SK-N-SH treated with all-trans-retinoic acid at 6 μM for 48 hours (cell line): ENCODE measurements around the gene HDAC4.

Experiments used
- BACH2 ChIP-seq: fragments of 250-450 bp; sonication (Bioruptor Pico); IDR thresholded peaks from 2 replicates; pipeline ENCODE4 v1.9.0; 2021; ENCODE audit warnings: mild to moderate bottlenecking, borderline replicate concordance
- CSDC2 ChIP-seq: fragments of 250-450 bp; sonication (Bioruptor Pico); IDR thresholded peaks from 2 replicates; pipeline ENCODE4 v1.5.0; 2020; ENCODE audit warnings: mild to moderate bottlenecking, moderate library complexity
- GLIS3 ChIP-seq: fragments of 250-450 bp; sonication (Bioruptor Pico); IDR thresholded peaks from 2 replicates; pipeline ENCODE4 v1.5.0; 2020; ENCODE audit warnings: mild to moderate bottlenecking, moderate library complexity
- PPARA ChIP-seq: fragments of 250-450 bp; sonication (Bioruptor Pico); IDR thresholded peaks from 2 replicates; pipeline ENCODE4 v1.5.0; 2020; ENCODE audit warnings: mild to moderate bottlenecking, borderline replicate concordance
- ZNF70 ChIP-seq: fragments of 450-650 bp; formaldehyde crosslinking; IDR thresholded peaks from 2 replicates; pipeline ENCODE4 v1.5.0; 2020; ENCODE audit warnings: mild to moderate bottlenecking, moderate library complexity
- ZNF8 ChIP-seq: fragments of 450-650 bp; formaldehyde crosslinking; IDR thresholded peaks from 2 replicates; pipeline ENCODE4 v1.5.0; 2020; ENCODE audit warnings: mild to moderate bottlenecking, moderate library complexity
- TF ChIP-seq, protein P1 (sequence below): fragments of 250-450 bp; sonication (Bioruptor Pico); IDR thresholded peaks from 2 replicates; pipeline ENCODE4 v1.8.0; 2020; ENCODE audit warnings: mild to moderate bottlenecking, moderate library complexity, borderline replicate concordance
- TF ChIP-seq, protein P2 (sequence below): fragments of 250-450 bp; sonication (Bioruptor Pico); IDR thresholded peaks from 2 replicates; pipeline ENCODE4 v1.5.1; 2021; ENCODE audit warnings: mild to moderate bottlenecking, moderate library complexity

DNA sequence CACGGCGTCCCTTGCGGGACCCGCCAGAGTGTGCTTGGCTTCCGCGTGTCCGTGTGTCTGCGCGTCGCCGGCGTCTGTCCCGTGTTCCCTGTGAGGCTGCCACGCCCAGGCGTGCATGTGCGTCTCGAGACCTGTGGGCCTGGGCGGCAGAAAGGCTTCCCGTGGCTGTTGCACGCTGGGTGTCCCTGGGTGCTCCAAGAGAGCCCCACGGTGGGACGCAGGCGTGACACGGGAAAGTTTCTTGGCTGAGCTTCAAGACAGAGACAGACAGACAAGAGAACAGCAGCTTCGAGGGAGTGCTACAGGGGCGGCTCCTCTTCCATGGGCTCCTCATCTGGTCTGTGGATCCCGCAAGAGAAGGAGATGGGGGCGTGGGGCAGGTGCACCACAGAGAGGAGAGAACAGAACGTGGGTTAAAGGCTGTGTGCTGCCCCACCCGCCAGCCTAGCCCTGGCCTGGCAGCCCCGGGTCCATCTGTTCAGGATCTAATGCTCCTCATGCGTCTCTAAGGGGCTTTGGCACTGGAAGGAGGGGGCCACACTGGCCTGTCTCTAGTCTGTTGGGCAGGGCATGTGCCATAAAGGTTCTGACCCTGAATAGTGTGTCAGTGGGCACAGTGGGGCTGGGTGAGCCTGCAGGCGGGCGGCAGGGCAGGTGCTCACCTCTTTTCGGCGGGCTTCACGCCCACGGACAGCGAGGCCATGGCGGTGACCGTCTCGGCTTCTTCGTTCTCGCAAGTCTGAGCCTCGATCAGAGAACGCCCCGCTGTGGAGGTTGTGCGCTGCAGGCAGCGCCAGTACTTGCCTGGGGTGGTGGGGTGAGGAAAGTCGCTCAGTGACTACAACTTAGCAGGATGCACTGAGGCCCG, 347.8 kb downstream of the HDAC4 start:
- TF ChIP-seq, protein P1, sequence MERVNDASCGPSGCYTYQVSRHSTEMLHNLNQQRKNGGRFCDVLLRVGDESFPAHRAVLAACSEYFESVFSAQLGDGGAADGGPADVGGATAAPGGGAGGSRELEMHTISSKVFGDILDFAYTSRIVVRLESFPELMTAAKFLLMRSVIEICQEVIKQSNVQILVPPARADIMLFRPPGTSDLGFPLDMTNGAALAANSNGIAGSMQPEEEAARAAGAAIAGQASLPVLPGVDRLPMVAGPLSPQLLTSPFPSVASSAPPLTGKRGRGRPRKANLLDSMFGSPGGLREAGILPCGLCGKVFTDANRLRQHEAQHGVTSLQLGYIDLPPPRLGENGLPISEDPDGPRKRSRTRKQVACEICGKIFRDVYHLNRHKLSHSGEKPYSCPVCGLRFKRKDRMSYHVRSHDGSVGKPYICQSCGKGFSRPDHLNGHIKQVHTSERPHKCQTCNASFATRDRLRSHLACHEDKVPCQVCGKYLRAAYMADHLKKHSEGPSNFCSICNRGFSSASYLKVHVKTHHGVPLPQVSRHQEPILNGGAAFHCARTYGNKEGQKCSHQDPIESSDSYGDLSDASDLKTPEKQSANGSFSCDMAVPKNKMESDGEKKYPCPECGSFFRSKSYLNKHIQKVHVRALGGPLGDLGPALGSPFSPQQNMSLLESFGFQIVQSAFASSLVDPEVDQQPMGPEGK (CRISPR knock-in tag), result no peak
- no peak for TF ChIP-seq BACH2 (CRISPR knock-in tag)
- TF ChIP-seq, protein P2, sequence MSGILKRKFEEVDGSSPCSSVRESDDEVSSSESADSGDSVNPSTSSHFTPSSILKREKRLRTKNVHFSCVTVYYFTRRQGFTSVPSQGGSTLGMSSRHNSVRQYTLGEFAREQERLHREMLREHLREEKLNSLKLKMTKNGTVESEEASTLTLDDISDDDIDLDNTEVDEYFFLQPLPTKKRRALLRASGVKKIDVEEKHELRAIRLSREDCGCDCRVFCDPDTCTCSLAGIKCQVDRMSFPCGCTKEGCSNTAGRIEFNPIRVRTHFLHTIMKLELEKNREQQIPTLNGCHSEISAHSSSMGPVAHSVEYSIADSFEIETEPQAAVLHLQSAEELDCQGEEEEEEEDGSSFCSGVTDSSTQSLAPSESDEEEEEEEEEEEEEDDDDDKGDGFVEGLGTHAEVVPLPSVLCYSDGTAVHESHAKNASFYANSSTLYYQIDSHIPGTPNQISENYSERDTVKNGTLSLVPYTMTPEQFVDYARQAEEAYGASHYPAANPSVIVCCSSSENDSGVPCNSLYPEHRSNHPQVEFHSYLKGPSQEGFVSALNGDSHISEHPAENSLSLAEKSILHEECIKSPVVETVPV, result no peak
- no peak for TF ChIP-seq GLIS3 (CRISPR knock-in tag)
- TF ChIP-seq PPARA (CRISPR knock-in tag), result no peak
- TF ChIP-seq CSDC2, result no peak
- TF ChIP-seq ZNF70 (CRISPR knock-in tag), result no peak
- TF ChIP-seq ZNF8 (CRISPR knock-in tag), result no peak
